ENCODE results near the gene MPP7.

MPP7 gene

DNA sequence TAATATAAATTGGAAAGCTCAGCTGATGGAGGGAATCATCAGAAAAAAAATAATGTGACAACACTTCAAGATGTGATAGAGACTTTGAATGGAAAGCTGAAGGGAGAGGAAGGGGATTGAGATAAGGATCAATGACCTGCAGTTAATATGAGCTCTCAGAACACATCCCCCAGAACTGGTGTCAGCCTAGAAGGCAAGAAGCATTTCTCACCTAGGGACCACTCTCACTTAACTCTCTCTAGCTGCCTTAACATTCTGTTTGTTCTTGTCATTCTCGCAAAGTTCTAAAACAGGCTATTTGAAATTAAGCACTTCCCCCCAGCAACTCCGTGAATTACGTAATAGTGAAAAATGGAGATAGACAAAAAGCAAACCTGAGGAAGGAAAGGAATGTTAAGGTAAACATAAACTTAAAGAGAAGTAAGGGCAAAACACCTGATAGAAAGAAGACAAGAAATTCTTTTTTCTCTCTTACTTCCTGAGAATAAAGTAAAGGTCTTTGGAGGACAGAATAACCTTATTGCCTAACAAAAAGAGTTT is 1.2 kb upstream of the MPP7 start:
- DNase-seq: no peak

DNA sequence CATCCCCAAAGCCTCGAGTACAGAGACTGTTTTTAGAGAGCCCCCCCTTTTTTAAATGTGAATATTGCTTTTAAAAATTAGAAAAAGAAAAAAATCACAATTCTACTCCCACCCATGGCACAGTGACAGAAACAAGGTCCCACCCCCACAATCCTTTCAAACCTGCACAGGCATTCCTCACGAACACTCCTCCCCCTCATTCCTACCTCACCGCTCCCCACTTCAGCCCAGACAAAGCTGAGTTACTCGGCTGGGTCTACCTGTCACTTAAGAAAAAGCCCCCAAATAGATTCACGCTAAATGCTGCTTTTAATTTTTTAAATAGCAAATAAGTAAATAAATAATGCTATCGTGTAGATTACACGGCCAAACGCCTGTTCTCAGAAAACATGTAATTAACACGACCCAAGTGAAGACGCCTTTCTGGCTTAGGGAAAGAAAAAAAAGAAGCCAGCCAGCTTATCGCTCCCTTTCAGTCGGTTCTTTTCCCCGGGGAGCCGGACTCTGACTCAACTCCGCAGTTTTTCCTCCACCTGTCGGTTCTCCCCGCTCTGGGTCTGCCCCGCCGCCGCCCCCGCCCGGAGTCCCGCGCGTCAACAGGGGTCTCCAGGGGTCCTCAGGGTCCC is 739 bp downstream of the MPP7 start:
- DNase-seq: peak; percentile 71

DNA sequence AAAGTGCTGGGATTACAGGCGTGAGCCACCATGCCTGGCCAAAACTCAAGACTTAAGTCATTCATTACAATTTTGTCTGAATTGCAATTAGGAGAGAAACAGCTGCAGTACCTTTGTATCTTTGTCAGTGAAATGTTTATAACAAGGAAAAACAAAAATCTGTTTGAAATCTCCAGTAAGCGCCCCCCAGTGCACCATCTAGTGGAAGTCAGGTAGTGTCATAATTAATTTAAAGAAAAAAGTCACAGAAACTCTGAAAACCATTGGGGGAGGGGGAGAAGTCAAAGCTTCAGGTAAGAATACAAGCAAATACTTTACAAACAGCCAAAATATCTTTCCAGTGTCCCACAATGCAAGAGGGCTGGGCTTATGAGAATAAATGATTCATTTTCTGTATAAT is 2.8 kb downstream of the MPP7 start:
- DNase-seq: peak; percentile 49

DNA sequence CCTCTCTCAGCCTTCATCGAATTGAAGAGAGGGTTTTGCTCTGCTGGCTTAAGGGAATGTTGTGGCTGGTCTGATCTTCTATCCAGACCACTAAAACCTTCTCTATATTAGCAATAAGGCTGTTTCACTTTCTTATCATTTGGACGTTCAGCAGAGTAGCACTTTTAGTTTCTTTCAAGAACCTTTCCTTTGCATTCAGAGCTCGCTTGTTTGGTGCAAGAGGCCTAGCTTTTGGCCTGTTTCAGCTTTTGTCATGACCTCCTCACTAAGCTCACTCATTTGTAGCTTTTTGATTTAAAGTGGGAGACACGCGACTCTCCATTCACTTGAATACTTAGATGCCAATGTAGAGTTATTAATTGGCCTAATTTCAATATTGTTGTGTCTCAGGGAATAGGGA is 3.9 kb downstream of the MPP7 start:
- no peak for DNase-seq

DNA sequence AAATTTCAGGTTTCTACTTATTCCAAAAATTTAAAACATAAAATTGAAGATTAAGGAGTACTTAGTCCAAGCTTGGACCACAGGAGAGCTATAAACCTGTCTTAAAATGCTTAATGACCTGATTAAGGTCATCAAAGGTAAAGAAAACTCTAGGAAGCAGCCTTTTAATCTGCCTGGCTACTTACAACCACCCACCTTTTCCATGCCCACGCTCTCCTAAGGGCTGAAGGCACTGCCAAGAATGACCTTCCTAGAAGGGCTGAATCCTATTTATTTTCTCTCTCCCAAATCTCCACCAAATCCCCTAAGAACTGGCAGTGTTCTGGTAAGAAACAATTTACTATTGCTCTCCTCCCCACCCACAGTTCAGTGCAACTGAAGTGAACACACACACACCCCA is 6.8 kb downstream of the MPP7 start:
- no peak for DNase-seq

DNA sequence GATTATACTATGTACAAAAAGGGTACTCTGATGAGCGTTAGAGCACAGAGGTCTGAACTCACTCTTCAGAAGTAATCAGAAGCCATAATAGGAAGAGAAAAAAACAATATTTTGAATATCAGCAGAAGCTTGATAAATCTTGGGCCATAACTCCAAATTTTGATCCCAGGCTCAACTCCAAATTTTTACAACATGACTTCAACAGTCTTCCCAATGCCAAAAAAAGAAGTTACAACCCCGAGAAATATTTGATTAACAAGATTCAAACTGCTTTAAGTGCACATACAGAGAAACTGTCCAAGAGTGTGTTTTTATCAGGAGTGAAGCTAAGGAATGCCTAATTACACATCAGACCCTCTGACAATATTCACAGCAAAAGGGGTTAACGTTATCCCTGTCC is 7.5 kb downstream of the MPP7 start:
- DNase-seq: no peak

DNA sequence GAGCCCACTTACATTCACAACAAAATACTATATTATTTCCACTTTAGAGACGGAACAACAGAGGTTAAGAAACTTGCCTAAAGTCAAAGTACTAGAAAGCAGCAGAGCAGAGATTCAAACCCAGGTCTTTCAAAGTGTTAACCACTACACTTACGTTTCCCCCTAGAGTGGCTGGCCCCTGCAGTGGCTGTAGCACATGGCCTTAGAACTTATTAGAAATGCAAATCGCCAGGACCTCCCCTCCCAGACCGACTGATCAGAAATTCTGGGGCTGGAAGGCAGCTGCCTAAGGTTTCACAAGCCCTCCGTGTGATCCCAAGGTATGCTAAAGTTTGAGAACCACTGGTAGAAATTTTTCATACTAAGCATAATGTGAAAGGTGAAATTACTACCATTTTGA is 8.1 kb downstream of the MPP7 start:
- no peak for DNase-seq

DNA sequence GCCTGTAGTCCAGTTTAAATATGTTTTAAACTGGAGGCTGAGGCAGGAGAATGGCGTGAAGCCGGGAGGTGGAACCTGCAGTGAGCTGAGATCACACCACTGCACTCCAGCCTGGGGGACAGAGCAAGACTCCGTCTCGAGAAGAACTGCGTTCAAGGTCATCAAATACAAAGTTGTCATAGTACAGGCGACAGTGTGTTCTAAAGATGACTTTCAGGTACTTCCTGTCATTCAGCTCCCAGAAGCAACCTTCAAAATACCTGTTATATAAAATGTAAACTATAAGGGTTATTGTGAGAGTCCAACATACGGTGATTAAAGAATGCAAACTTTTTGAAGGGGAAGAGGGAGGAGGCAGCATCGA is 8.7 kb downstream of the MPP7 start:
- DNase-seq: no peak

DNA sequence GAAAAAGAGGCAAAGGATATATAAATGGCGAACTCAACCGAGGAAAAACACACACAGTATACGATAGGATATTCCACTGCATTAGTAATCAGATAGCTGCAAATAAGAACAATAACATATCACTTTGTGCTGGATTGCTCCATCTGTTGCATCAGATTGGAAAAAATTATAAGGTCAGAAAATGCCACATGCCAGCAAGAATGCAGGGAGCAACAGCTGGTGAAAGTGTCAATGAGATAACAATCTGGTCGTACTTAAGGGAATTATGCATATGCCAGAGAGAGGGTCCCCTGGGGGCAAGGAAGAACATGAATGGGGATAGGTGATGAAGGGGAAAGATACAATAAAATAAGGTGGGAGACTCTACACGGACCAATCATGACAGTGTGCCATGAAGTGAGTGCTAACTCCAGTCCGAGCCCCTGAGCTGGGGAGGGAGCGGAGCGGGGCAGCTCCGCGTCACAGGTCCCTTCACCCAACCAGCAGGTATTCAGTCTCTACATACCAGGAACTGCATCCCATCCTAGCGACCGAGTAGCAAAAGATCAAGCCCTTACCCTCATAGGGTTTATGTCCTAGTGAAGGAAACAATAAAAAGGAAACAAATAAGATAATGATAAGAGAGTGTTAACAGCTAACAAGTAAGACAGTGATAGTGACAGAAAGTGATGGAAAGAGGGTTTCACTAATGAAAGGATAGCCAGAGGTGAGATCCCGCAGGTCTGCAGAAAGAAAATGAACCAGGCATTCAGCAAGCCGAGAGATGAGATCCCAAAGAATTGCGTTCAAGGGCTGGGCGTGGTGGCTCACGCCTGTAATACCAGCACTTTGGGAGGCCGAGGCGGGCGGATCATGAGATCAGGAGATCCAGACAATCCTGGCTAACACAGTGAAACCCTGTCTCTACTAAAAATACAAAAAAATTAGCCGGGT is 9.4 kb downstream of the MPP7 start:
- no peak for DNase-seq

DNA sequence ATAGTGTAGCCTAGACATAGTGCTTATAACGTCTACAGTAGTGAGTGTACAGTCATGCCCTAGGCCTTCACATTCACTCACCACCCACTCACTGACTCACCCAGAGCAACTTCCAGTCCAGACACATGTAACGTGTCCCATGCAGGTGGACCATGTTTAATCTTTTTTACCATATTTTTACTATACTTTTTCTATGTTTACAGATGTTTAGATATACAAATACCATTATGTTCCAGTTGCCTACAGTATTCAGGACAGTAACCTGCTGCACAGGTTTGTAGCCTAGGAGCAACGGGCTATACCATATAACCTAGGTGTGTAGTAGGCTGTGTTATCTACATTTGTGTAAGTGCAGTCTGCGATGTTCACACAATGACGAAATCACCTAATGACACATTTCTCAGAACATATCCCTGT is 11.0 kb downstream of the MPP7 start:
- DNase-seq: no peak

DNA sequence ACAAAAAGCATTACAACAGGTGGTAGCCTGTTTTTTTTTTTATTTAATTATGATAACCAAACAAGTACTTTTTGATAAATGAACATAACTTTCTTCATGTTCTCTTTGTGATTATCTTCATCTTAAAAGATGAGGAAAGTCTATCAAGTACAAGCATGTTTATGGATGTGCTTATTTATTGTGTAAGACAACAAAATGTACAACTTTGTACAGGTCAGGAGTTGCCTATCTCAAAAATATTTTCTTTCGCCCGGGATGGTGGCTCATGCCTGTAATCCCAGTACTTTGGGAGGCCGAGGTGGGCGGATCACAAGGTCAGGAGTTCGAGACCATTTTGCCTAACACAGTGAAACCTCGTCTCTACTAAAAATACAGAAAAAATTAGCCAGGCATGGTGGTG is 17.0 kb downstream of the MPP7 start:
- DNase-seq: no peak

DNA sequence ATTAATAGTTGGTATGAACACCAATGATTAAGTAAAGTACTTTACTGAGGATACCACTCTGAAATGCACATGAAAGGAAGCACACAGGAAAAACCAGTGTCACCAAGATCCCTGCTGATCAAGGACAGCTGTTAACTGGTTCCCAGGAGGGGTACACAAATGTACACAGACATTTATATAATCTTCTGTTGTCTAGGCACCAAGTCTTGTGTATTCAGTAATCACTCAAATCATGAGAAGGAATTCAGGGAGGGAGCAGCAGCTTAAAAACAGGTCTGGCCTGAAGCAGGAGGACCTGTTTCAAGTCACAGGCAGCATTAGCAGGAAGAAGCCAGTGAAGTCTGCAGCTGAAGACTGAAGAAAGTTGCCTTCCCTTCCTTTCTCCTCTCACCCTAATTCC is 18.7 kb downstream of the MPP7 start:
- no peak for DNase-seq

DNA sequence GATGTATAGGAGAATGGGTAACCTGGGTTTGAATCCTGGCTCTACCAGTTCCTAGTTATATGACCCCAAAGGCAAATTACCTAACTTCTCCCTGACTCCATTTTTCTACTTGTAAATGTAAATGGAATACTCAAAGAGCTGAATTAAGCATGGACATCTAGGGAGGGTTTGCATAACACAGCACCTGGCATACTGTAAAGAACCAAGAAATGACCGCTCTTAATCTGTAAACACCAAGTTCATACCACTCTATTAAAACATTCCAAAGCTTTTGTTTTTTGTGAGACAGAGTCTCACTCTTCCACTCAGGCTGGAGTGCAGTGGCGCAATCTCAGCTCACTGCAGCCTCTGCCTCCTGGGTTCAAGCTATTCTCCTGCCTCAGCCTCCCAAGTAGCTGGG is 19.6 kb downstream of the MPP7 start:
- no peak for DNase-seq

DNA sequence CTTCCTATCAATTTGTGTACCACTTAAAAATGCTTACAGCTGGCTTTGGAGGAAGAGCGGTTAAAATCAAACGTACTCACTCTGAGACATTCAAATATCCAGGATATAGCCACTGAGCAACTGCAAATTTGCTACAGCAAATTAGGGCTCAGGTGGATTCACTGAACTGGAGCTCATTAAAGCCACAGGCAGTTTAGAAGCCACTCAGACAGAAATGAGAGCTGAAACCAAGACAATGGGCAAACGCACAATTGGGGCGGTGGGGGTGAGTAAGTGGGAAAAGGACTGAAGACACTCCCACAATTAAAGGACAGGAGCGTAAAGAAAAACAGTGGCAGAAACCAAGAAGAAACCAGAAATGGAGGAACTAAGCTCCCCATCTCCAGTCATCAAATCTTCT is 20.5 kb downstream of the MPP7 start:
- DNase-seq: no peak

DNA sequence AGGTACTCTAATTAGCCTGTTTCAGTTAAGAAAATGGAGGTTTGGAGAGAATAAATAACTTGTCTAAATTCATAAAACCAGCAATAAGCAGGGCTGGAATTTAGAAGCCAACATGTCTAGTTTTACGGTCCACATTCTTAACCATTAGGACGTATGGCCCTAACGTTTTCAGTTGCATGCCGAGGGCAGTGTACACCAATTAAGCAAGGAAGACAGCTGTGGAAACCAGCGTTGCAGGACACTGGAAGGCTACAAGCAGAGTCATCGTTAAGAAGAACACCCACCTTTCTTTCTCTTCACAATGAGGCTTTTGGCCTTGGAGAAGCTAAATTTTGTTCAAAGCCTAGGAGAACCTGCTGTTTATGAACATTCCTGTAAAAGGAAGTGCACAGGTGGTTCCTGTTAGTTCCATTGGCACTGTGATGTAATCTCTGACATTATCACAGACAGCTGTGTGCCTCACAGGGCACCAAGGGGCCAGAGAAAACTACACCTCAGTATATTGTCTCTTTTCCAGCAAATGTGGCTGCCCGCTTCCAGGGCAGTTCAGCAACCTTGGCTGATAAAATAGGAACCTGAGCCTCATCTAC is 21.0 kb downstream of the MPP7 start:
- DNase-seq: no peak

DNA sequence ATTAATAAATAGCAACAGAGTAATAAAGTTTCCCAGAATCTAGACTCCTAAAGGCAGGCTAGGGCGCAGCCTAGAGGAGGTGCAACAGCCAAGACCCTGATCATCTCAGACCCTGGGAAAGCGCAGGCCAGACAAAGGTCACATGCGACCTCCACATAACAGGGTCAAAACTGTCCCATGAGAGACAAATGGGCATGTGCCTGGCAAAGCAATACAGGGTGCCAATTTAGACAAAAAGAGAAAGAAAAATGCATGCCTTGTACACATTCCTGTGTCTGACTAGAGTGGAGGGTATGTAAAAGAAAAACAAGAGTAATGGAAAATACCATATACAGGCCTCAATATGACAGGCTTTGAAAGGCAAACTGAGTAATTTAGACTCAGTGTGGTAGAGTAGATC is 22.2 kb downstream of the MPP7 start:
- DNase-seq: no peak

DNA sequence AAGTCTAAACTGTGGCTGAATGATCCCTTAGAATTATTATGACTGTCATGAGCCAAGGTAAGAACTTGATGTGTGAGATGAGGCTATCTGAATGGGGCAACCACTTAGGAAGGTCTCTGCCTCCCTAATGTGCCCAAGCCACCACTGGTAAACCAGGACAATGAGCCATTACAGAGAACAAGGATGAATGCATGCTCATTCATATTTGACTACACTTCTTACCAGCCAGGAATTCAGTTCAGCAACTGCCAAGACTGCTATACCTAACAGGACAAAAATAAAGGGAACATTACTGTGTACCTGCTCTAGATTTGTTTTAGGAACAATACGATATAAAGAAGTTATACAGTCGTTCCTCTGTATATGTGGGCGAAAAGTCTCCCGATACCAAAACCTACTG is 23.0 kb downstream of the MPP7 start:
- no peak for DNase-seq

DNA sequence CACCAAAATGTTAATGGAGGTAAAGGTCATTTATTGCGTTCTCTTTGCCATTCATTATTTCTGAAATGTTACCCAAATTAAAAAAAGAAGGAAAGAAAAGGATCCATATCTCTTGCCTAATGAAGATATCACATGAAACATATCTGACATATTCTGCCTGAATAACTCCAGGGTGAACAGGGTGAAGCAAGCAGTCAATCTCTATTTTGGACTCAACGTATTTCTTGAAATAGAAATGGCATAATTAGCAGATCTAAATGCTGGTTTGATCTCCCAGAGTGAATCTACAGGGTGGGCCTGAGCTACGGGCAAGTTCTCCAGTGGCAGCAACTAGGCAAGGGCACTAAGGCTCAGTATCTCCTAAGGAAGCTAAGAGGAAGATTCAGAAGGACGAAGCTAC is 24.0 kb downstream of the MPP7 start:
- DNase-seq: no peak

DNA sequence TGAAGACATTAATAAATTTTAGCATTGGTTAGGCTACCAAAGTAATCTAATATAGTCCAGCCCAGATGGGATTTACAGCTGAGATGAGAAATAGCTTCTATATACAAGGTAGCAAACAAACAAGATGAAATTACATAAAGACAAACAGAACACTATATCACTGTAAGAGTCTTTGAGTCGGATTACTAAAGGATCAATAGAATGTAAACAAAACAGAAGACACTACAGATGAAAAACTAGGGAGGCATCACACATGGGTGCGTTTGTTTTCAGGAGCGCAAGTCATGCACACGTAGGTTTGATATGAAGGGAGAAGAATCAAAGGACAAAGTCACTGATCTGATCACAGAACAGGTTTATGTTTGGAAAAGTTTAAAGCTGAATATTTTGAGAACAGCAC is 26.5 kb downstream of the MPP7 start:
- DNase-seq: no peak

DNA sequence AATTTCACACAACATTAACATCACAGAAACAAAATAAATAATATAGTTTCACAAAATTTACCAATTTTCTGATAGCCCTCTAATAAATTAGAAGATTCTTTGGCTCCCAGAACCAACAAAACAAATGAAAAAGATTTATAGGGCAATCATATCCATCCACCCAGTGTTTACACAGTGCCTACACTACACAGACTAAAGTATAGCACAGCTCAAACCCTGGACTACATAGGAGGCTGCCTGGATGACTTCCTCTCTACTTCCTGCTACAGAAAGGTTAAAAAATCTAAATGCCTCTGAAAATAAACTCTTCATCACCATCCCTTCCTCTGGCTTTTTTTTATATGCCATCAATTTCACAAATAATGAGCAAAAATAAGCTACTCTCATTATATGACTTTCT is 28.4 kb downstream of the MPP7 start:
- no peak for DNase-seq

DNA sequence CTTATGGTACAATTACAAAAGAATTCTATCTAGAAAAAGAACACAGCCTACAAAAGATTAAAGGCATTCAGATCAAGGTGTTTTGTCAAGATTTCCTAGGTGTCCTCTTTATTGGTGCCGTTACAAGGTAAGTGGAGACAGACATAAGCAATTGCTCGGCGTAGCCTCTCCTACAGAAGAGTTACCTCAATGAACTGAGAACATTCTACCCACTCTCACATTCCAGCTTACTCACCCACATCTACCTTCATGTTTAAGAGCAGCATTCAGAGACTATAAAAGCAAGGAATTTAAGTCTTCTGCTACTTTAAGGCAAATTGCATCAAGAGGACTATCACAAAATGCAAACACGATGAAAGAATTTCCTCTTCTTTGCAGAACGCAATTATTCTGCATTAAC is 29.5 kb downstream of the MPP7 start:
- no peak for DNase-seq

DNA sequence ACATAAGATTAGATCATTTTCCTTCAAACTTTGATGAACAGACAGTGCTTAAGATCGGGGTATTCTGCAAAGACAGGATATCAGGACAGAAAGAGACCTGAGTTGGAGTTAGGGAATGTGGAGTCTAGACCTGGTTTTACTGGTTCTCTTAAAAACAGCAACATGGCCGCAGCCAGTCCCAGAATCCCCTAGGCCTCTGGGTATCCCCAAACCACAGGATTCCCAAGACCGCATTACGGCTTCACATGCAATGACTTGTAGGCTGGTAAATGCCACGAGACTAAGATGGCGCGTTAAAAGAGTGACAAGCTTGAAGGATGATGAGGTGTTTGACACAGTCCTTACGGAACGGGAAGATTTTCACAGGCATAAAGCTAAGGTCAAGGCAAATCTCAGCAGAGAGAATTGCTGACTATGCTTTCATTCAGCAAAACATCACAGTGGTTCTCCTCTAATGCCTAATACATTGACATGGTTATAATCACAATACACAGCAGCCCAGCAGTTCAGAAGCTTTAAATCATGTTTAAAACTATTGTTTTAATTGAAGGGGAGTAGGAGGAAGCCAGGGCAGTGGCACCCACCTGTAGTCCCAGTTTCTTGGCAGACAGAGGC is 32.9 kb downstream of the MPP7 start:
- DNase-seq: no peak

DNA sequence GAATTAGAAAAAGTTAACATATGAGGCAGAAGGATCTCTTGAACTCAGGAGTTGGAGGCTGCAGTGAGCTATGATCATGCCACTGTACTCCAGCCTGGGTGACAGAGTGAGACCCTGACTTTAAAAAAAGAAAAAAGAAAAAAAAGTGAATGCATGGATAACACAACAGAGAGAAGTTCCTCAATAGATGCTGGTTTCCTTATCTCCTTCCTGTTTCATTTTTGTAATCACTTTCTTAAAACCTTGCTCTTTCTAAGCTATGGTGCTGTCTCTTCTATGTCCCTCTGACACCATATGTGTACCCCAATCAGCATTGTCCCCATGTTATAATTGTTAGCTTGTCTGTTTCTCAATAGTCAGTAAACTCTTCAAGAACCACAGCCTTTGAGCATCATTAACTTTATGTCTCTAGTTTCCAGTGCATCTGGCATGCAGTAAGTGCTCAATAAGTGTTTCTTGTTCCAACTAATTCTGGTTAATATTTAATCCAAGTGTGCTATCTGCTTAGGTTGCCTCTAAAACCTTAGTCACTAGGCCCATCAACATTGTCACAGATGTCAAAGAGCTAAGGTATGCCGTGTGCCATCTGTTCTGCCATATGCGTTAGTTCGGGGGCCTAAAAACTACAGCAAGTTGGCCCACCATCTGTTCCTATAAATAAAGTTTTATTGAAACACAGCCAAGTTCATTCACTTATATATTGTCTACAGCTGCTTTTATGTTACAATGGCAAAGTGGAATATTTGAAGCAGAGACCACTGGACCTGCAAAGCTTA is 36.2 kb downstream of the MPP7 start:
- DNase-seq: no peak
